GM18870 (cell line): ENCODE results near the gene PNLDC1.
A peak's percentile ranks its signal among the peaks of the same experiment; 100 is the strongest.
"Not testable (repeated sequence)": the region's sequence is repeated elsewhere in the genome, so short reads cannot be mapped to it uniquely, and the experiment has no call there.

ENCODE experiments used
- ATAC-seq: cut with Tn5 transposase; IDR thresholded peaks from one replicate; pipeline ENCODE4 v1.9.1; 2021; ENCODE audit warnings: moderate library complexity; ENCODE audit not compliant: unreplicated experiment

PNLDC1 gene

DNA sequence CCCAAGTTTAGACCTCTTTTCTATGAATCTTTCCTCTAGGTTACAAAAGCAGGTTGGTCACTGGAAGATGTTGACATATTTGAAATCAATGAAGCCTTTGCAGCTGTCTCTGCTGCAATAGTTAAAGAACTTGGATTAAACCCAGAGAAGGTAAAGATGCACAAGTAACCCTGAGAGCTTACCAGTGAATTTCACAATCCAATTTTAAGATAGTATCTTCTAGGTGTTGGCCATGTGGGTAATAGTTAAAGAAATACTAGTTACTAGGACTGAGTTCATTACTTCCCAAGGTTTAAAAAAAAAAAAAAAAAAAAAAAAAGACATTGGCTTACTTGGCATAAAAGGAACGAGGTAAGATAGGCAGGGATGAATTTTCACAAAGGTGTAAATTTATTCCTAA lies 21.9 kb upstream of the PNLDC1 start:
- no peak for ATAC-seq

- ATAC-seq = no peak
These were observed 21.5 kb upstream of the PNLDC1 start for GRCh38 chr6:159778542-159779103.

- no peak for ATAC-seq
These were observed 11.8 kb upstream of the PNLDC1 start for GRCh38 chr6:159788276-159788675.

GRCh38 chr6:159788753-159789376 lies 11.2 kb upstream of the PNLDC1 start:
- no peak for ATAC-seq

DNA sequence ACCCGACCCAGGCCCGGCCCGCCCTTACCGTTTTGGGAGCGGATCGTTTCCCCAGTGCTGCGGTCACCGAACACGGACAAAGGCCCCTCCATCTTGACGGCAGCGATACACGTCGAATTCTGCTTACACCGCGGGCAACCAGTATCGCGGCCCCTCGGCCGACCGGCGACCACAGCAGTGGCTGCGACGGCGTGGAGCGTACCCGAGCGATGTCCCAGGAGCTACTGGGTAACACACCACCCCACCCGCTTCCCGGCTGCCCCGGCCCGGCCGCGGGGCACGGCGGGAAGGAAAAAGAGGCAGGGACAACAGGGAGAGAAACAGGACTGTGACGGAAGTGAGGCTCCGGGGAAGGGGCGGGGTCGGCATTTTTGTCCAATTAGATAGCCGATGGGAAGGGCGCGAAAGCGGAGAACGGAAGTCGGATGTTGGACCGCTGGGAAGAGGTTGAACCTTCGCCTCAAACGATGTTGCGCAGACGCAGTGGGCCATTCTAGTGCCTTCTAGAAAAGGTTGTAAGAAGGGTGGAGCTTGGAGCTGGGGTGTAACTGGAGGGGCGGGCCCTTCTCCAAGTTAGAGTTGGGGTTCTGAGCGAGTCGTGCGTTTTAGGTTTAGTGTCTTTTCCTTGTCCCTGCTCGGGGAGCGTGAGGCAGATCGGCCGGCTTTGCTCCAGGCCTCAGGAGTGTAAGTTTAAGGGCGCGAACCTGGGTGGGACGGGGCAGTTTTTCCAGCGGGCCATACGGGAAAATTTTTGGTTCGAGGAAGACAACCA lies 10.5 kb upstream of the PNLDC1 start, which contains the start of gene TCP1:
Gene TCP1, minus strand, starts transcription at position 226 of the 772 bp plus-strand sequence. Its CDS starts 134 bp downstream, at position 92.
- peak; percentile 78 for ATAC-seq

DNA sequence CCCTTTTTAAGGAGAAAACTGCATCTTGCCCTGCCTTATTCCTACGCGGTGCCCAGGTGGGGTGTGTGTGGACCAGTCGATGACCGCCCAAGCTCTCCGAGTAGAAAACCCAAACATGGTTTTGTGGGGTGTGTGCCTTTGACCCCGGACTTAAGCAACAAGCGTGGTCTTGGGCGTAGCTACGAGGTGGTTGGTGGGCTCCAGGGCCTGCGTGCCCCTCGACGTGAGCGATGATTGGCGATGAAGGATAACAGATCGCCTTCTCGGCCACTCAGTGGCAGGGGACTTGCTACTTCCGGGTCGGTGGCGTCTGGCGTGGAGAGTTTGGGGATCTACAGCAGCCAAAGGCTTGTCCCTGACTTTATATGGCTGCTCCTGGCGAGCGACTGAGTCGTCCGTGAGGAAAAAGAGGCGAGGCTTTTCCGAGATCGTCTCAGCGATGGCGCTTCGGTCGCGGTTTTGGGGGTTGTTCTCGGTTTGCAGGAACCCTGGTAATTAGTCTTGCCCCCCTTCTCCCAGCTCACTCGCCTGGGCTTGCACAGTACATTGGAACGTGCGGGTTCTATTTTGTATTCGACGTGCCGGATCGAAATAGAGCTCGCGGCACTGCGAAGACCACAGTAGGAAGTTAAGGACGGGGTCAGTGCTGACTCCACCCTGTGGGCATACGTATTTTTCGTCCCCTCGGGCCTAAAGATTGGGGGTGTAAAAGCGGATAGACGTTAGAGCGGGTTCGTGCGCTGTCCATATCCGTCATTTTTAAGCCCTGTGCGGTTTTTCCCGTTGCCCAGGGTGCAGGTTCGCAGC lies 9.7 kb upstream of the PNLDC1 start, which contains the start of gene MRPL18:
Gene MRPL18, plus strand, starts transcription at position 319 of the 807 bp plus-strand sequence. Its CDS starts 121 bp downstream, at position 440.
- peak; percentile 74 for ATAC-seq

DNA sequence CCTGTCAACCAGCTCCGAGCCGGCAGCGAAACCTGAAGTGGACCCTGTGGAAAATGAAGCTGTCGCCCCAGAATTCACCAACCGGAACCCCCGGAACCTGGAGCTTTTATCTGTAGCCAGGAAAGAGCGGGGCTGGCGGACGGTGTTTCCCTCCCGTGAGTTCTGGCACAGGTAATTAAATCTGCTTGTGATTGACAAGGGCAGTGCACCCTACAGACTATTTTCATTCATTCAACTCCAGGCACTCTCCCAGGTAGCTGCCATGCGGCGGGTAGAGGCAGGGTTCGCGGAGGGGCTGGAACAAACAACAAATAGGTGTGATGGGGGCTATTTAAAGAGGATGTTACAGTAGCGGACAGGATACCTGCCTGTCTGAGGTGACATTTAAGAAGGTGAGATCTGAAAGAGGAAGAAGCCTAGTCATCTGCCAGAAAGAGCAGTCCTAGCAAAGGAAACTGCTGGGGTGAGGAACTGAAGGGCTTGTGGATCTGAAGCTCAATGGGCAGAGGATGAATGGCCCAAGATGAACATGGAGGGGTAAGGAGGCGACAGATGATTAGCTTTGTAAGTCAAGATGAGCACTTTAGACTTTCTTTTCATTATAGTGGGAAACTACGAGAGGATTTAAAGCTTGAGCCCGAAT lies 9.0 kb upstream of the PNLDC1 start:
- ATAC-seq = no peak

DNA sequence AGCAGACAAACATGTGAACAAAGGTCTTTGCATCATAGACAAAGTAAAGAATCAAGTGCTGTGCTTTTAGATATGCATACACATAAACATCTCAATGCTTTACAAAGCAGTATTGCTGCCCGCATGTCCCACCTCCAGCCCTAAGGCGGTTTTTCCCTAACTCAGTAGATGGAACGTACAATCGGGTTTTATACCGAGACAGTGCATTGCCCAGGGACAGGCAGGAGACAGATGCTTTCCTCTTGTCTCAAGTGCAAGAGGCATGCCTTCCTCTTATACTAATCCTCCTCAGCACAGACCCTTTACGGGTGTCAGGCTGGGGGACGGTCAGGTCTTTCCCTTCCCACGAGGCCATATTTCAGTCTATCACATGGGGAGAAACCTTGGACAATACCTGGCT lies 5.1 kb upstream of the PNLDC1 start:
- not testable (repeated sequence) for ATAC-seq

GRCh38 chr6:159797554-159797953 lies 2.5 kb upstream of the PNLDC1 start:
- no peak for ATAC-seq

GRCh38 chr6:159801935-159802334 lies 1.9 kb downstream of the PNLDC1 start:
- no peak for ATAC-seq

DNA sequence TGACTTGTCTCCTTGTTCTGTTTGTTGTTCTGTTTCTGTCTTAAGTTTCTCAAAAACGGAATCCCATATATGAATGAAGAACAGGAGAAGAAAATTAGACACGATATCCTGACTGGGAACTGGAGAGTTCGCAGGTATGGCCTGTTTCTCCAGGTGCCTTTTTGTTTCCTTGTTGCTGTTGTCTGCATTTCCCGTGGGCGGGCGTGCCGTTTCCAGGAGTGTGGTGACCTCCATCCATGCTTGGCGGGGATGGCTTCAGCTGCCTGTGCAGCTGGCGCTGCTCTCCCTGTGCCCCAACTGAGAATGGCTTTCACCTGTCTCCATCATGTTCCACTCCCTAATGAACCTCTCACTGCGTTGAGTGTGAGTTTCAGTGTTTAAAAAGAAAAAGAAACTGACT lies 4.4 kb downstream of the PNLDC1 start:
- no peak for ATAC-seq

DNA sequence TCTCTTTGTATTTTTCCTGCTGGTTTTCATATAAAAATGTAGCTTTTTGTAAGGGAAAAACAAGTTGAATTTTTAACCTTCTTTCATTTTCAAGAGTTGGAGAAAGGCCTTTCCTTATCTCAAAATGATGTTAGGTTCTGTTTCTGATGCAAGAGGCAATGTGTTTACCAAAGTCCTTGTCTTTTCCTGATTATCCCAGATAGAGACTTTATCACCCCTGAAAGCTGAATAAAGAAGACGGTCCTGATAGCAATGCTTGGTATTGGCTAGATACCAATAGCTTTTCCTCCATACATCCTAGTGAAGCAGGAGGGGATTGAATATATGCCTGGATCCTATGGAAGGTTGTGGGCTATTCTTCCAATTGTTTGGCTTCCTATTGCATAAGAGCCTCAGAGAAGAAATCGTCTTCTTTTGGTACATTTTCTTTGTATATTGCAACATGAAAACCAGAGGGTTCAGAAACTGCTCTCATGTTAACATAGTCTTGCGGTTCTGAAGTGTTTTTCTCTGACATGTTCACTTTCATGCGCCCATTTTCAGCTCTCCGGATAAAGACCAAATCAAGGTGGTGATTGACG lies 5.5 kb downstream of the PNLDC1 start:
- no peak for ATAC-seq

- no peak for ATAC-seq
These were observed 6.0 kb downstream of the PNLDC1 start for GRCh38 chr6:159806021-159806458.

- no peak for ATAC-seq
These were observed 7.2 kb downstream of the PNLDC1 start for GRCh38 chr6:159807150-159807858.

DNA sequence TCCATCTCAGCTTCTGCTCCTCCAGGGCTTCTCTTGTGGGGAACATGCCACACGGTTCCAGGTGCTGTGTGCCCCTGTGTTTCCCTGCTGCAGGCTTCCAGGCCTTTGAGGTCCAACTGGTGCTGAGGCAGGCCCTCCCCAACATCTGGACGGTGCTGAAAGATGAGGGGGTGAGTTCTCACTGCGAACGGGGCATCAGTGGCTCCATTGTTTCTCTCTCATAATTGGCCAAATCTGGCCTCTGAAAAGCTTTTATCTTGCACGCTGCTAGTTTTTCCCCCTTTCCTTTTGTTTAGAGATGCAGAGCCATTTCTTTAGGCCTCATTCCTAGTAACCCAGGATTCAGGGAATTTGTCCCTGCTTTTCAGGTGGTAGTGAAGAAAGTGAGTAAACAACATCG lies 8.6 kb downstream of the PNLDC1 start:
- ATAC-seq = no peak

GRCh38 chr6:159809149-159809548 lies 9.1 kb downstream of the PNLDC1 start:
- ATAC-seq = no peak

- no peak for ATAC-seq
These were observed 13.7 kb downstream of the PNLDC1 start for GRCh38 chr6:159813781-159814180.

- ATAC-seq = no peak
These were observed 15.3 kb downstream of the PNLDC1 start for GRCh38 chr6:159815410-159815809.

- not testable (repeated sequence) for ATAC-seq
These were observed 16.7 kb downstream of the PNLDC1 start for GRCh38 chr6:159816775-159817174.
